Kasumi-1 (cell line): Measurements from ENCODE around the gene LRRK1.

Experiments
- DNase-seq, 2 experiments: peaks; one replicate each; lab custom pipeline; 2025; lab: John Stamatoyannopoulos, UW

LRRK1 gene

DNA sequence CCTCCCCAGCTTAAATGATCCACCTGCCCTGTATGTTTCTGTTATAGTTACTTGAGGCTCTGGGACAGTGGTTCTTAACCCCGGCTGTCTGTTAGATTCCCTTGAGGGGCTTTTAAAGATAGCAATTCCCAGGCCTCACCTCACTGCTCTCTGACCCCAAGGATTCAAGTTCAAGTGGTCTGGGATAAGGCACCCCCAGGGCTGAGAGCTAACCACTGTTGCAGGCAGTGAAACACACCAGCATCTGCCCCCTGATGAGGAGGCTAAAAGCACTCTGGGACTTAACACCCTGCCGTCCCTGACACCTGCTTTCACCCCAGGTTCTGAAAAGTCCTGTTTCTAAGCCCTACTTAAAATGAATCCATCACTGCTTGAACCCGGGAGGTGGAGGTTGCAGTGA lies 103.7 kb downstream of the LRRK1 start:
- DNase-seq, result no peak

DNA sequence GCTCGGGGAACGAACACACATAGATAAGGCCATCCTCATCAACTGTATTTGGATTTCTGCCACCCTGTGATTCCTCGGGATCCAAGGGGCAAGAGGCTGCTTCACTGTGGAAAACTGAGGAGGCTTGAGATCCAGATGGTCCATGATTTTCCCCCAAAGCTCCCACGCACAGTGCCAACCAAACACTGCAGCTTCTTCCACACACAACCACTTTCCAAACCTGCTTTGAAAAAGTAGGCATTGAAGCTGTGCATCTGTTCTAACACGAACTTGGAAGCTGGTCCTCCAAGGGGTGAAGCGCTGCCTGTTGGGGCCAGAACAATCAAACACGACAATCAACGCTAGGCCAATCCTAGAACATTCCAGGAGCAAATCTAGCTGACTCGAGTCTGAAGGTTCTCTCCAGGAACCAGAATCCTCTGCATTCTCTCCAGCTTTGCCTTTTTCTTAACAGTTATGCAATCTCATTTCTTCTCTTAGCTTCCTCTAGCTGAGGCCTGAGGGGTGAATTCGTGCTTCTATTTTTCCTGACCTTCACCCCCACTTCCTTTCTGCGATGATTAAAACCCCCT lies 104.4 kb downstream of the LRRK1 start:
- DNase-seq, result peak; percentile 34 to 46

GRCh38 chr15:101024073-101024695 lies 105.0 kb downstream of the LRRK1 start:
- DNase-seq, result no peak

DNA sequence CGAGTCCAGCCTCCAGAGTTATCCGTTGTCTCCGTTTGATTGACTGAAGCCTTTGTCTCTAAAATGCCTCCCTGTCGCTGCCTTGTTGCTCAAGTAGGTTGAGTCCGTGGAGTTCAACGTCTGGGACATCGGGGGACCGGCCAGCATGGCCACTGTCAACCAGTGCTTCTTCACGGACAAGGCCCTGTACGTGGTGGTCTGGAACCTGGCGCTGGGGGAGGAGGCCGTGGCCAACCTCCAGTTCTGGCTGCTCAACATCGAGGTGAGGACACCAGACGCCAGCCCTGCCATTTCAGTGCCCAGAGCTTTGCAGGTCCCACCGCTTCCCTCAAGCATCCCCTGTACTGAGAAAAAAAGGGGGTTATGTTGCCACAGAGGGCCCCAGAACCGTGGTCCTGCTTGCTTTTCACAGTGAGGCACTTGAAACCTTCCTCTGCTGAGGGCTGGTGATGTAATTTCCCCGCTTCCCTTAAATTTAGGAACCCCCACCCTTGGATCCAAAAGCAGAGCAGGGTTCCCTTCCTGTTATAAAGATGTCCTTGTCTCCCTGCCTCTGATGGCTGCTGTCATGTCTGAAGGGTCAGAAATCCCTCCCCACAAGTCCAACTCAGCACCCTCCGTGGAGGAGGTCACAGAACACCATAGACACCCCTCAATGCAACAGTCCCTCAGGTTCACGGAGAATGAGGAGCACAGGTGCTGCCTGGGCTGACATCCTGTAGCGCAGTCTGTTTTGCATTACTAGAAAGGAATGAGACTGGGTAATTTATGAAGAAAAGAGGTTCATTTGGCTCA lies 105.7 kb downstream of the LRRK1 start:
- no peak for DNase-seq

DNA sequence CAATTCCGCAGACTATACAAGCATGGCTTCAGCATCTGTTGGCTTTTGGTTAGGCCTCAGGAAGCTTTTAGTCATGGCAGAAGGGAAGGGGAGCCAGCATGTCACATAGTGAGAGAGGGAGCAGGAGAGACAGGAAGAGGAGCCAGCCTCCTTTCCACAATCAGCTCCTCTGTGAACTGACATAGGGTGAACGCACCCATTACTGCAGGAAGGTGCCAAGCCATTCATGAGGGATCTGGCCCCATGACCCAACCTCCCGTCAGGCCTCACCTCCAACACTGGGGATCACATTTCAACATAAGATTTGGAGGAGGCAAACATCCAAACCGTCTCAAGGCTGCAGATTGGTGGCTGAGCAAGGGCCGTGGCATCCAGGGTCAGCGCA lies 106.3 kb downstream of the LRRK1 start:
- DNase-seq, result no peak

DNA sequence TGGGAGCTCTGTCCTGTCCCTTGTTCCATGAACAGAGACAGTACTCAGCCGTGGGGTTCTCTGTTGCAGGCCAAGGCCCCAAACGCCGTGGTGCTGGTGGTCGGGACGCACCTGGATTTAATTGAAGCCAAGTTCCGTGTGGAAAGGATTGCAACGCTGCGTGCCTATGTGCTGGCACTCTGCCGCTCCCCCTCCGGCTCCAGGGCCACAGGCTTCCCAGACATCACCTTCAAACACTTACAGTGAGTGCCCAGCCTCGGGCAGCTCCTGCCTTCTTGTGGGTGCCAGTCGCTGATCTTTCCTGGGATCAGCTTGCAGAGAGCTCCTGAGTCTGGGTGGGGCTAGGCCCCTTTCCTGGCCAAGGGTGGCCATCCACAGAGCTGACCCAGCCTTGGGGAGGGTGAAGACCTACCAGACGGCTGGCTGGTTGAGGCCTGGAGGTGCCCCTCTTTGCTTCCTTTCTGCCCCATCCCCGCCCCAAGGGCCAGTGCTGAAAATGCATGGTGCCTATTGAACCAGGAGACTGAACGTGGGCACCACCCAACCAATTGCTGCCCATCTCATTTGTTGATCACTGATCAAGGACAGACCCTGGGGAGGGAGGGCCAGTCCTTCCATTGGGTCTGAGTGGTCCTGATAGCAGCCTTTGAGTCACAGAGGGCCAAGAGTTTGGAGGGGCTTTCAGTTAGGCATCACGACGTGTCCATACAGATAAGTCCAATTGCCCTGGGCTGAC lies 106.9 kb downstream of the LRRK1 start:
- DNase-seq, result no peak

GRCh38 chr15:101026656-101027272 lies 107.6 kb downstream of the LRRK1 start:
- no peak for DNase-seq

DNA sequence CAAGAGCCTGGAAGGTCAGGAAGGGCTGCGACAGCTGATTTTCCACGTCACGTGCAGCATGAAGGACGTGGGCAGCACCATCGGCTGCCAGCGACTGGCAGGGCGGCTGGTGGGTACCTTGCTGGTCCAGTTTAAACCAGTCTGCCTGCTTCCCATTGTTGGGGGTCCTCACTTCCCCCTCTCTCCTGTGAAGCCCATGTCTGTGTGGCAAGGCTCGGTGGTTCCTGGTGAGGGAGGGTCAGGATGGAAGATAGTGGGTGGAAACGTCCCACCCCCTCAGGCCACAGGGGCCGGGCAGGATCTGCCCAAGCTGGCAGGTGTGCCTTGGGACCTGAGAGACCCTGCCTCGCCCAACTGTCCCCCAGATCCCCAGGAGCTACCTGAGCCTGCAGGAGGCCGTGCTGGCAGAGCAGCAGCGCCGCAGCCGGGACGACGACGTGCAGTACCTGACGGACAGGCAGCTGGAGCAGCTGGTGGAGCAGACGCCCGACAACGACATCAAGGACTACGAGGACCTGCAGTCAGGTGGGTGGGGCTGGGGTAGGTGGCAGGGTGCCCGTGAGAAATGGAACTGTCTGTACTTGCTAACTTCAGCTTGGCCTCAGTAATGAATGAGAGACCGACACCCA lies 108.2 kb downstream of the LRRK1 start:
- DNase-seq, result no peak

DNA sequence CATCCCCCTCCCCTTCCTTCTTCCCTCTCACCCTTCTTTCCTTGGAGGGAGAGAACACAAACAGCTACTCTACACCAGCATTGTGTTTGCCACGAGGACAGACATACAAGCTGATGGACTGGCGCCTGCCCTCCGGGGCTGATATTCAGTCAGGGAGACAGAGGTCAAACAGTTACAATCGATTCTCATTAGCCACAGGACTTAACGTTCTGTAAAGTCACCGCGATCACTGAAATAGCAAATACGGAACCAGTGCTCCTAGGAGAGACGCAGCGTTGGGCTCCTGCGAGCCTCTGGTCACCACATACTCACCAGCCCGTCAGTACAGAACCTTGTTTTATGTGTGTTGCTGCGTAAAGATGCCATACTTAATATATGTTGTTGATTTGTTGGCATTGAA lies 108.8 kb downstream of the LRRK1 start:
- no peak for DNase-seq

DNA sequence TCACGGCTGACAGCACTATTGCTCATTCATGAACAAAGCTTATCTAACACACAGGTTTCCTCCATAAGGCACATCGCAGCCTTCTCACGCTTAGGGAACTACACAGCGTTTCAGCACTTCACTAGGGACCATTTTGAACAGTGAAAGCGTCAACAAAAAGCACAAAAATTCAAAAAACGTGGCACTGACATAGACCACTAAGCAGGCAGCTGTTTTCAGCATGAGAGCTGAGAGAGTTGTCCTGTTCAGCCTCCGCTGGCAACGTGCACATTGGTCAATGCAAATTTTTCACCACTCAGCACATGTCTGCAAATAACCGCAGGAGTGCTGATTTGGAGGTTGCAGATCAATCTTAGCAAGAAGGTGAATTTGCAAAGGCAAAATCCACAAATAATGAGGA lies 109.2 kb downstream of the LRRK1 start:
- no peak for DNase-seq

GRCh38 chr15:101028772-101029438 lies 109.7 kb downstream of the LRRK1 start:
- DNase-seq, result no peak

GRCh38 chr15:101029971-101030661 lies 111.0 kb downstream of the LRRK1 start:
- no peak for DNase-seq

GRCh38 chr15:101031213-101031612 lies 112.1 kb downstream of the LRRK1 start:
- no peak for DNase-seq

GRCh38 chr15:101033801-101034200 lies 114.6 kb downstream of the LRRK1 start:
- DNase-seq, result no peak

GRCh38 chr15:101035611-101036010 lies 116.5 kb downstream of the LRRK1 start:
- DNase-seq, result peak; percentile 33 to 40

DNA sequence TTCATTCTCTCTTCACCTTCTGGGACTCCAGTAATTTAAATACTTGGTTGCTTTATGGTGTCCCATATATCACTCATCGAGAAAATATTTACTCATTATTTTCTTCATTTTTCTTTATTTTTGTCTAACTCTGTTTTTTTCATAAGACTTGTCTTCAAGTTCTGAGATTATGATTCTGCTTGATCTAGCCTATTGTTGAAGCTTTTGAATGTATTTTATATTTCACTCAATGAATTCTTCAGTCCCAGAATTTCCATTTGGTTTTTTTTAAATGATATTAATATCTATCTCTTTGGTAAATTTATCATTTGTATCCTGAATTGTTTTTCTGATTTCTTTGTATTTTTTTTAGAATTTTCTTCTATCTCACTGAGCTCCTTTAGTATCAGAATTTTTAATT lies 117.0 kb downstream of the LRRK1 start:
- no peak for DNase-seq

DNA sequence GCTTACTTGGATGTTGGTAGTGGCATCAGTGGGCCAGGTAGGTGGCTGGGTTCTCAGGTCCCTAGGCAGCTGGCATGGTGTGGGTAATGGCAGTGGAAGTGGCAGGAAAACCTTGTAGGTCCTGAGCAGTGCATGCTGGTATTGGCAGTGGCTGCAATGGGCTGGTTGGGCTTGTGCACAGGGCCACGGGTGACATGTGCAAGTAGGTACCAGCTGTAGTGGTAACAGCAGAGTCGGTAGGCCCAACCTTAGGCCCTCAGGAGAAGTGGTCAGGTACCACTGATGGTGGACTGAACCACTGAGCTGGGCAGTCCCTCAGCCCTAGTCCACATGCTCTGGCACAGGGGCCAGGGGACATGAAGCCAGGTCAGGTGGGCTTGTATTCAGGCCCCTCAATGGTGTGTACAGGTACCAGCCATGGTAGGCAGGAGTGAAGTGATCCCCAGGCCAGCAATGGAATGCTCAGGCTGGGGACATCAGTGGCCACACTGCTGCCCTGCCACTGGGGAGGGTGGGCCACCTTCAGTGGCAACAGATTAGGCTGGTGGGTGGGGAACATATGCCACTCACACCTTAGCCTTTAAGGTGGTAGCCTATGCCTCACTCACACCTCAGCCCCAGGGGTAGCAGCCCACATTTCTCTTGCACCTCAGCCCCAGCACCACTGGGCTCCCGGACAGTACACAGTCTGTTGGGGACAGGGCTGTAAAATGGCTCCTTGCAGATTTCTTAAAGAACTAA lies 118.1 kb downstream of the LRRK1 start:
- no peak for DNase-seq

GRCh38 chr15:101038327-101039003 lies 119.3 kb downstream of the LRRK1 start:
- no peak for DNase-seq

DNA sequence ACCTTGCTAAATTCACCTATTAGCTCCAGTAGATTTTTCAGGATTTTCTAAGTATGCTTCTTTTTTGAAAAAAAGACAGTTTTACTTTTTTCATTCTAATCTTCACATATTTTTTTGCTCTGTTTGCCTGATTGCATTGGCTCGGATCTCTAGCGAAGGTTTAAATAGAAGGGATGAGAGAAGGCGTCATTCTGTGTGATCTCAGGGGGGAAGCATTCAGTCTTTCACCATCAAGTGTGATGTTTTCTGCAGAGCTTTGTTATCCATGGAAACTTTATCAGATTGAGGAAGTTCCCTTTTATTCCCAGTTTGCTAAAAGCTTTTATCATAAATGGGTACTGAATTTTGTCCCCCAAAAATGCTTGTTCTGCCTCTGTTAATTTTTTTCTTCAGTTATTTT lies 120.3 kb downstream of the LRRK1 start:
- DNase-seq, result no peak
